HEK293 (cell line): ENCODE measurements around the gene ZNF641.

Experiments
- CTCF ChIA-PET: fragments of 350-600 bp; formaldehyde crosslinking; extraction: SDS; loops from one replicate; lab custom pipeline; 2021; ENCODE audit warnings: antibody characterized with exemption; lab: Yijun Ruan, JAX
- POLR2A ChIA-PET: fragments of 300-600 bp; formaldehyde crosslinking; extraction: SDS; loops from one replicate; lab custom pipeline; 2020; ENCODE audit warnings: antibody characterized with exemption, inconsistent platforms; lab: Yijun Ruan, JAX
- H3K27ac ChIP-seq: fragments of 200-500 bp; sonication (Bioruptor generic); 2 replicates; pipeline ENCODE4 v1.5.1; 2014; ENCODE audit warnings: low read depth, low read length, control low read depth, inconsistent platforms; ENCODE audit errors: extremely low read depth
- H3K36me3 ChIP-seq, 2 experiments: fragments of 200-500 bp in 1 of 2; sonication (Bioruptor generic) in 1 of 2; 1 replicate in 1 of 2; 2 replicates in 1 of 2; pipeline ENCODE4 v1.5.1; 2014 to 2017; ENCODE audit warnings: inconsistent platforms in 2 of 2, low read length in 2 of 2; ENCODE audit not compliant: control insufficient read depth in 2 of 2, insufficient read depth in 1 of 2
- H3K4me1 ChIP-seq: fragments of 200-500 bp; sonication (Bioruptor generic); 2 replicates; pipeline ENCODE4 v1.5.1; 2014; ENCODE audit warnings: mild to moderate bottlenecking, low read length, inconsistent platforms; ENCODE audit not compliant: control insufficient read depth, insufficient read depth
- H3K4me3 ChIP-seq: 2 replicates; pipeline ENCODE4 v1.5.1; 2011; ENCODE audit warnings: low read depth, mild to moderate bottlenecking, control low read depth, low read length, moderate library complexity
- H3K9me3 ChIP-seq: fragments of 200-500 bp; sonication (Bioruptor generic); 2 replicates; pipeline ENCODE4 v1.5.1; 2014; ENCODE audit warnings: low read depth, low read length, inconsistent platforms; ENCODE audit not compliant: control insufficient read depth, insufficient read depth
- BCL11A ChIP-seq: fragments of 450-650 bp; formaldehyde crosslinking; IDR thresholded peaks from 2 replicates; pipeline ENCODE4 v1.5.1; 2016; ENCODE audit warnings: low read depth, missing biosample characterization, missing genetic modification characterization
- BCL6B ChIP-seq: fragments of 450-650 bp; formaldehyde crosslinking; IDR thresholded peaks from 2 replicates; pipeline ENCODE4 v1.5.1; 2017; ENCODE audit warnings: missing biosample characterization, missing genetic modification characterization
- GLIS1 ChIP-seq: fragments of 450-650 bp; formaldehyde crosslinking; IDR thresholded peaks from 2 replicates; pipeline ENCODE4 v1.5.1; 2016; ENCODE audit warnings: missing biosample characterization, missing genetic modification characterization
- HIC1 ChIP-seq: fragments of 450-650 bp; formaldehyde crosslinking; IDR thresholded peaks from 2 replicates; pipeline ENCODE4 v1.5.1; 2016; ENCODE audit warnings: missing biosample characterization, missing genetic modification characterization
- KLF17 ChIP-seq: fragments of 450-650 bp; formaldehyde crosslinking; IDR thresholded peaks from 2 replicates; pipeline ENCODE4 v1.5.1; 2016; ENCODE audit warnings: missing biosample characterization, missing genetic modification characterization
- OSR2 ChIP-seq: fragments of 450-650 bp; formaldehyde crosslinking; IDR thresholded peaks from 2 replicates; pipeline ENCODE4 v1.5.1; 2016; ENCODE audit warnings: missing biosample characterization, missing genetic modification characterization
- PATZ1 ChIP-seq: fragments of 450-650 bp; formaldehyde crosslinking; IDR thresholded peaks from 2 replicates; pipeline ENCODE4 v1.5.1; 2016; ENCODE audit warnings: missing biosample characterization, missing genetic modification characterization
- PRDM4 ChIP-seq: fragments of 450-650 bp; formaldehyde crosslinking; IDR thresholded peaks from 2 replicates; pipeline ENCODE4 v1.5.1; 2017; ENCODE audit warnings: missing biosample characterization, missing genetic modification characterization
- SP3 ChIP-seq: fragments of 450-650 bp; formaldehyde crosslinking; IDR thresholded peaks from 2 replicates; pipeline ENCODE4 v1.5.1; 2016; ENCODE audit warnings: missing biosample characterization, missing genetic modification characterization
- SP7 ChIP-seq: fragments of 450-650 bp; formaldehyde crosslinking; IDR thresholded peaks from 2 replicates; pipeline ENCODE4 v1.5.1; 2016; ENCODE audit warnings: missing biosample characterization, missing genetic modification characterization
- ZBTB6 ChIP-seq: fragments of 450-650 bp; formaldehyde crosslinking; IDR thresholded peaks from 2 replicates; pipeline ENCODE4 v1.5.1; 2017; ENCODE audit warnings: missing biosample characterization, missing genetic modification characterization
- ZNF202 ChIP-seq: fragments of 450-650 bp; formaldehyde crosslinking; IDR thresholded peaks from 2 replicates; pipeline ENCODE4 v1.5.1; 2016; ENCODE audit warnings: missing biosample characterization, missing genetic modification characterization, borderline replicate concordance
- ZNF23 ChIP-seq: fragments of 450-650 bp; formaldehyde crosslinking; IDR thresholded peaks from 2 replicates; pipeline ENCODE4 v1.5.1; 2016; ENCODE audit warnings: missing biosample characterization, missing genetic modification characterization, borderline replicate concordance
- ZNF324 ChIP-seq: fragments of 450-650 bp; formaldehyde crosslinking; IDR thresholded peaks from 2 replicates; pipeline ENCODE4 v1.5.1; 2016; ENCODE audit warnings: missing biosample characterization, missing genetic modification characterization
- ZNF416 ChIP-seq: fragments of 450-650 bp; formaldehyde crosslinking; IDR thresholded peaks from 2 replicates; pipeline ENCODE4 v1.5.1; 2016; ENCODE audit warnings: missing biosample characterization, missing genetic modification characterization
- ZNF514 ChIP-seq: fragments of 450-650 bp; formaldehyde crosslinking; IDR thresholded peaks from 2 replicates; pipeline ENCODE4 v1.5.1; 2016; ENCODE audit warnings: missing biosample characterization, missing genetic modification characterization
- ZNF549 ChIP-seq: fragments of 450-650 bp; IDR thresholded peaks from 2 replicates; pipeline ENCODE4 v1.5.1; 2018; ENCODE audit warnings: missing biosample characterization, missing genetic modification characterization, mild to moderate bottlenecking, inconsistent platforms, moderate library complexity
- ZNF555 ChIP-seq: fragments of 450-650 bp; formaldehyde crosslinking; conservative IDR thresholded peaks from 2 replicates; pipeline ENCODE4 v1.5.1; 2017; ENCODE audit warnings: missing biosample characterization, mild to moderate bottlenecking, missing genetic modification characterization, inconsistent platforms
- ZNF600 ChIP-seq: fragments of 450-650 bp; formaldehyde crosslinking; IDR thresholded peaks from 2 replicates; pipeline ENCODE4 v1.5.1; 2016; ENCODE audit warnings: missing biosample characterization, missing genetic modification characterization
- ZNF792 ChIP-seq: fragments of 450-650 bp; formaldehyde crosslinking; IDR thresholded peaks from 2 replicates; pipeline ENCODE4 v1.5.1; 2016; ENCODE audit warnings: missing biosample characterization, missing genetic modification characterization
- ZNF843 ChIP-seq: fragments of 450-650 bp; formaldehyde crosslinking; IDR thresholded peaks from 2 replicates; pipeline ENCODE4 v1.5.1; 2016; ENCODE audit warnings: missing biosample characterization, missing genetic modification characterization
- ZSCAN30 ChIP-seq: fragments of 450-650 bp; IDR thresholded peaks from 2 replicates; pipeline ENCODE4 v1.5.1; 2018; ENCODE audit warnings: missing biosample characterization, mild to moderate bottlenecking, missing genetic modification characterization, moderate library complexity

ZNF641 gene

GRCh38 chr12:48351022-48351708, 446 bp upstream of the ZNF641 start (continued):
- peak; percentile 84 for TF ChIP-seq GLIS1
- TF ChIP-seq KLF17 (tag by site-specific recombination): peak; percentile 42; the same call in 1 of the 2 replicates
- 0 out of 2 replicates have a peak, but pooled peaks have one; percentile 32 for TF ChIP-seq ZSCAN30 (tag by site-specific recombination)
- peak; percentile 46; the same call in 1 of the 2 replicates for TF ChIP-seq SP7 (tag by site-specific recombination)
- no peak for TF ChIP-seq ZNF23
- TF ChIP-seq BCL11A (tag by site-specific recombination): 0 out of 2 replicates have a peak, but pooled peaks have one; percentile 13
- 0 out of 2 replicates have a peak, but pooled peaks have one; percentile 31 for TF ChIP-seq ZBTB6 (tag by site-specific recombination)
- no peak for TF ChIP-seq ZNF549 (tag by site-specific recombination)
- TF ChIP-seq OSR2 (tag by site-specific recombination): peak; percentile 61
- peak; percentile 65 for TF ChIP-seq ZNF600

- POLR2A ChIA-PET: interaction anchor here (0.6 to 1.1 kb wide), 2 partner anchors 139 to 151 kb away, joined by 3 to 7 read pairs; no protein-coding TSS in a partner anchor
- H3K4me3 ChIP-seq: no peak overlapping the region
- no peaks in the 10 kb centered on the region for H3K4me1 ChIP-seq
- H3K9me3 ChIP-seq: no peaks in the 10 kb centered on the region
- H3K36me3 ChIP-seq: peaks cover 13 to 34% of the 10 kb centered on the region in 2 experiments
- no peak overlapping the region for H3K27ac ChIP-seq
- CTCF ChIA-PET: no interaction called here
- no peak for TF ChIP-seq ZNF555 (tag by site-specific recombination)
- no peak for TF ChIP-seq ZNF843 (tag by site-specific recombination)
- TF ChIP-seq ZNF202 (tag by site-specific recombination): no peak
- TF ChIP-seq ZNF514: no peak
- no peak for TF ChIP-seq ZNF792 (tag by site-specific recombination)
- no peak for TF ChIP-seq ZNF324 (tag by site-specific recombination)
- TF ChIP-seq HIC1: no peak
- no peak for TF ChIP-seq PRDM4
- no peak for TF ChIP-seq PATZ1 (tag by site-specific recombination)
- TF ChIP-seq BCL6B (tag by site-specific recombination): no peak
- TF ChIP-seq ZNF416 (tag by site-specific recombination): no peak
- no peak for TF ChIP-seq SP3 (tag by site-specific recombination)
These were observed 1.2 kb downstream of the ZNF641 start for GRCh38 chr12:48349471-48349870.
